ENCODE data around the gene NFKBIB.
"Not testable (repeated sequence)": the region's sequence is repeated elsewhere in the genome, so short reads cannot be mapped to it uniquely, and the experiment has no call there.

Gene NFKBIB

GRCh38 chr19:38939957-38940356 is 40.2 kb downstream of the NFKBIB start:
- Histone ChIP-seq H3K4me2 (ENCODE audit: low read length) (no peak overlapping the region), H3K4me1 (ENCODE audit: low read length) (no peaks in the 10 kb centered on the region), H3K4me3 (ENCODE audit: low read length) (no peak overlapping the region), H3K36me3 (replicated peaks; ENCODE audit: low read depth, low read length) (peaks cover 29% of the 10 kb centered on the region), H2AFZ (ENCODE audit: low read depth, low read length) (no peak overlapping the region), H3K9me3 (ENCODE audit: insufficient read depth, low read length) (0 out of 2 replicates have a peak, but pooled peaks cover under 1% of the 10 kb centered on the region), H3K27ac (ENCODE audit: low read length) (no peak overlapping the region), H3K9ac (ENCODE audit: low read length) (no peak overlapping the region), H4K20me1 (ENCODE audit: insufficient read depth, low read length) (0 out of 2 replicates have a peak, but pooled peaks cover 6% of the 10 kb centered on the region), H3K79me2 (ENCODE audit: low read length) (no peaks in the 10 kb centered on the region), H3K27me3 (ENCODE audit: low read depth, low read length) (no peaks in the 10 kb centered on the region)
- TF ChIP-seq CTCF (IDR thresholded peaks at IDR 0.05; ENCODE audit: low read depth, low read length) (no peak), EZH2phosphoT487 (IDR thresholded peaks at IDR 0.05; ENCODE audit: low read depth) (no peak)

GRCh38 chr19:38941466-38941865 is 41.7 kb downstream of the NFKBIB start:
- peaks cover 36% of the 10 kb centered on the region for H3K36me3 ChIP-seq (replicated peaks; ENCODE audit: low read depth, low read length)
- H3K79me2 ChIP-seq (ENCODE audit: low read length); H3K27ac ChIP-seq (ENCODE audit: low read length); H3K27me3 ChIP-seq (ENCODE audit: low read depth, low read length); H3K4me1 ChIP-seq (ENCODE audit: low read length); H4K20me1 ChIP-seq (ENCODE audit: insufficient read depth, low read length); H3K4me3 ChIP-seq (ENCODE audit: low read length); H3K9ac ChIP-seq (ENCODE audit: low read length); H2AFZ ChIP-seq (ENCODE audit: low read depth, low read length); H3K4me2 ChIP-seq (ENCODE audit: low read length); H3K9me3 ChIP-seq (ENCODE audit: insufficient read depth, low read length): not testable (repeated sequence)

- TF ChIP-seq EZH2phosphoT487 (IDR thresholded peaks at IDR 0.05; ENCODE audit: low read depth) (no peak), CTCF (IDR thresholded peaks at IDR 0.05; ENCODE audit: low read depth, low read length) (no peak)
Measured at GRCh38 chr19:38941979-38942378, 42.2 kb downstream of the NFKBIB start.

GRCh38 chr19:38942471-38943181 is 42.9 kb downstream of the NFKBIB start:
- Histone ChIP-seq H3K9ac (ENCODE audit: low read length) (no peak overlapping the region), H3K9me3 (ENCODE audit: insufficient read depth, low read length) (no peaks in the 10 kb centered on the region), H4K20me1 (ENCODE audit: insufficient read depth, low read length) (peaks cover 7% of the 10 kb centered on the region; the same call in 1 of the 2 replicates), H2AFZ (ENCODE audit: low read depth, low read length) (no peak overlapping the region), H3K4me1 (ENCODE audit: low read length) (no peaks in the 10 kb centered on the region), H3K4me2 (ENCODE audit: low read length) (no peak overlapping the region), H3K36me3 (replicated peaks; ENCODE audit: low read depth, low read length) (peaks cover 48% of the 10 kb centered on the region), H3K4me3 (ENCODE audit: low read length) (no peak overlapping the region), H3K79me2 (ENCODE audit: low read length) (no peaks in the 10 kb centered on the region), H3K27ac (ENCODE audit: low read length) (no peak overlapping the region), H3K27me3 (ENCODE audit: low read depth, low read length) (no peaks in the 10 kb centered on the region)
- TF ChIP-seq EZH2phosphoT487 (IDR thresholded peaks at IDR 0.05; ENCODE audit: low read depth) (no peak), CTCF (IDR thresholded peaks at IDR 0.05; ENCODE audit: low read depth, low read length) (no peak)

More at GRCh38 chr19:38941979-38942378, 42.2 kb downstream of the NFKBIB start:
- Histone ChIP-seq H3K79me2 (ENCODE audit: low read length) (no peaks in the 10 kb centered on the region), H3K36me3 (replicated peaks; ENCODE audit: low read depth, low read length) (peaks cover 42% of the 10 kb centered on the region), H2AFZ (ENCODE audit: low read depth, low read length) (no peak overlapping the region), H3K4me3 (ENCODE audit: low read length) (no peak overlapping the region), H3K9ac (ENCODE audit: low read length) (no peak overlapping the region), H3K9me3 (ENCODE audit: insufficient read depth, low read length) (no peaks in the 10 kb centered on the region), H4K20me1 (ENCODE audit: insufficient read depth, low read length) (peaks cover 7% of the 10 kb centered on the region; the same call in 1 of the 2 replicates), H3K4me2 (ENCODE audit: low read length) (no peak overlapping the region), H3K27ac (ENCODE audit: low read length) (no peak overlapping the region), H3K4me1 (ENCODE audit: low read length) (no peaks in the 10 kb centered on the region), H3K27me3 (ENCODE audit: low read depth, low read length) (no peaks in the 10 kb centered on the region)
